Right lobe of liver (tissue), 4 donors: ENCODE data around the gene FLT1.

ENCODE experiments used
- CTCF ChIP-seq, 4 donors: fragments of 200-600 bp in 3 of 4; fragments of 450-650 bp in 1 of 4; IDR thresholded peaks; one replicate each; pipeline versions ENCODE4 v1.5.1 to v1.8.0; 2016 to 2022; ENCODE audit warnings: antibody characterized with exemption in 4 of 4, mild to moderate bottlenecking in 2 of 4
- POLR2A ChIP-seq: fragments of 450-650 bp; IDR thresholded peaks from one replicate; pipeline ENCODE4 v1.6.1; 2017; ENCODE audit warnings: antibody characterized with exemption, mild to moderate bottlenecking
- donor health status: DM: no; HTN: no; CAD: no.
- donor health status: DM: no; HTN: no; CAD: no.
- donor health status: DM: no; HTN: yes; CAD: no.

DNA sequence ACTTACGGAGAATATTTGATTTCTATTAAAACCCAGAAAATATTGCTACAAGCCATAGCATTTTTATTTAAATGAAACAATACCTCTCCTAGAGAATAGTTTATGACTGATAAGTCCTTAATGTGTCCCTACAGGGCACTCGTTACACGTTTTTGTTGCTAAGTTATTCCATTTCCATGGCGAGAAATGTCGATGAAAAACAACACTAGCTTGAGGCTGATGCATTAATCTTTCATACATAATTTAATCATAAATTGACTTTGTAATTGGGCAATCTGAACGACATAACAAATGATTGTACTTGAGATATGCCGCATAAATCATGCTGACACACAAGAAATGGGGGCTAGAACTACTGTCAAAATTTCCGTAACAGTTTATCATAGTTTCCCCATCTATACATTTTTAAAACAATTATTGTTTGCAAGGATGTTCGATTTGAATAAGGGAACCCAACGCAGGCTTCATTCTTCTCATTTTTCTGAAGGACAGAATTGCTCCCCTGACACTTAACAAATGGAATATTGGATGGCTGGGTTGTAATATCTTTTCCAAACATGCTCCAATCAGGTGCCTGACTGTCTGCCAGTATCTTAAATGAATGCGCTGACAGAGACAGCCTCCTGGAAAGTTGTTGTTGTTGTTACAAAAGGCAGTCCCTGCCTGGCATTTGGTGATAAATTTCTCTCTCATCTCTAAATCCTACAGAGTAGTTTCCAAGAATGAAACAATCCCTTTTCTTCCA, 61.9 kb downstream of the FLT1 start:
- TF ChIP-seq POLR2A (no peak), CTCF (IDR thresholded peaks at IDR 0.05) (no peak)
